Tibial artery (tissue), 4 donors: ENCODE results near the gene ABI1.

ENCODE experiments used
- DNase-seq, 2 donors: peaks; one replicate each; pipeline ENCODE4 v3.0.0-alpha.2; 2019
- H3K27ac ChIP-seq, 2 donors: fragments of 200-600 bp; sonication (generic) in 1 of 2; 1 replicate in 1 of 2; 2 replicates in 1 of 2; pipeline ENCODE4 v1.5.1; 2018 to 2019; ENCODE audit warnings: mild to moderate bottlenecking in 1 of 2
- H3K27me3 ChIP-seq, 2 donors: fragments of 200-600 bp; sonication (generic) in 1 of 2; one replicate each; pipeline versions ENCODE4 v1.5.1 to v1.6.0; 2016 to 2019
- H3K36me3 ChIP-seq, 3 donors: fragments of 200-600 bp; sonication (generic) in 2 of 3; one replicate each; pipeline ENCODE4 v1.5.1; 2016 to 2019; ENCODE audit warnings: mild to moderate bottlenecking in 2 of 3
- H3K4me1 ChIP-seq, 4 donors: fragments of 200-600 bp; sonication (generic) in 2 of 4; 1 replicate in 3 of 4; 2 replicates in 1 of 4; pipeline ENCODE4 v1.5.1; 2016 to 2019
- H3K4me3 ChIP-seq, 2 donors: fragments of 200-600 bp; sonication (generic) in 1 of 2; 1 replicate in 1 of 2; 2 replicates in 1 of 2; pipeline ENCODE4 v1.5.1; 2018 to 2019; ENCODE audit warnings: mild to moderate bottlenecking in 2 of 2
- H3K9me3 ChIP-seq, 3 donors: fragments of 200-600 bp; sonication (generic) in 1 of 3; one replicate each; pipeline ENCODE4 v1.5.1; 2016 to 2019
- CTCF ChIP-seq, 2 experiments: fragments of 200-600 bp in 1 of 2; fragments of 450-650 bp in 1 of 2; IDR thresholded peaks; one replicate each; pipeline ENCODE4 v1.5.1; 2017 to 2019; ENCODE audit warnings: antibody characterized with exemption in 2 of 2, mild to moderate bottlenecking in 1 of 2, moderate library complexity in 1 of 2
- intact Hi-C: fragments of 100-400 bp; cut with DNase I; formaldehyde crosslinking; loops from one replicate; pipeline ENCODE4 v1.15.0; 2023; ENCODE audit warnings: low total_unique reads

The ABI1 gene

GRCh38 chr10:26773633-26774032 is 87.1 kb downstream of the ABI1 start:
- peaks cover 0 to 6% (median 0%) of the 10 kb centered on the region in 3 donors for H3K36me3 ChIP-seq
- DNase-seq: no peak
- no peak for TF ChIP-seq CTCF (IDR thresholded peaks at IDR 0.05)
- no peak overlapping the region for H3K4me3 ChIP-seq
- H3K9me3 ChIP-seq: no peaks in the 10 kb centered on the region
- no peak overlapping the region for H3K27ac ChIP-seq
- no peaks in the 10 kb centered on the region for H3K27me3 ChIP-seq
- intact Hi-C loops: no loop called here
- peaks cover 0 to 3% (median 0%) of the 10 kb centered on the region in 4 donors for H3K4me1 ChIP-seq

DNA sequence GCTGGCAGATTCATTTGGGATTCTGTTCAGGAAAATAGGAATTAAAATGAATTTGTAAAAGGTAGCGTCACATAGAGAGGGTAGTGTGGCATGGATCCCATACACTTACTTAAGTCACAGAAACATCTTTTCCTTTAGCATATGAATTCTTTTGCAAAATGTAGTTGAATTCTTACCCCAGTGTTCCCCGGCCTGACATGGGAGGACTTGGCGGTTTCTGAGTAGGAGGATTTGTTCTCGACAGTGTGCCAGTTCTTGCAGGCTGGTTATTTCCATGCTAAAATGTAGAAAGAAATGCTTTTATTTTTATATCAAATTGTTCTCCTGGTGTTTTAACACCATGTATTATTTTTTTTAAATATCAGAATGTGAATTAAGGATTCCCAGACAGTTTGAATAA is 90.7 kb downstream of the ABI1 start:
- TF ChIP-seq CTCF (IDR thresholded peaks at IDR 0.05): no peak
- Histone ChIP-seq H3K9me3 (no peaks in the 10 kb centered on the region), H3K27me3 (no peaks in the 10 kb centered on the region), H3K27ac (no peak overlapping the region), H3K4me3 (no peak overlapping the region), H3K4me1 (no peaks in the 10 kb centered on the region), H3K36me3 (peaks cover 8 to 13% (median 10%) of the 10 kb centered on the region in 3 donors)
- intact Hi-C loops: no loop called here
- no peak for DNase-seq

DNA sequence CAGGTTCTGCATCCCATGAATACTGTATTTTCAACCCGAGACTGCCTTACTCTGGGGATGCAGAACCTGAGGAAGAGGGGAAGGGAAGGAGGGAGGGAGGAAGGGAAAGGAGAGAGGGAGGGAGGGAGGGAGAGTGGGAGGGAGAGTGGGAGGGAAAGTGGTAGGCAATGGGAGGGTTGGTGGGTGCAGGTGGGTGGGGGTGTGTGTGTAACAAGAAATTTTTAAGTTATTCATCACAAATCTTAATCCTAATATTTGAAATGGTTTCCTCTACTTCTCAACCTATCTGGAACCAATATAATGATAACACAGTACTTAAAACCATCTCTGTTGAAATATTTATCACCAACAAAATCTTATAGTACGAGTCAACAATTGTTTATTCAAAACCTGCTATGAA is 95.2 kb downstream of the ABI1 start:
- TF ChIP-seq CTCF (IDR thresholded peaks at IDR 0.05): no peak
- DNase-seq: no peak
- Histone ChIP-seq H3K4me1 (no peaks in the 10 kb centered on the region), H3K9me3 (no peaks in the 10 kb centered on the region), H3K4me3 (no peak overlapping the region), H3K36me3 (peaks cover 8 to 21% (median 18%) of the 10 kb centered on the region in 3 donors), H3K27ac (no peak overlapping the region), H3K27me3 (no peaks in the 10 kb centered on the region)
- intact Hi-C loops: no loop called here

DNA sequence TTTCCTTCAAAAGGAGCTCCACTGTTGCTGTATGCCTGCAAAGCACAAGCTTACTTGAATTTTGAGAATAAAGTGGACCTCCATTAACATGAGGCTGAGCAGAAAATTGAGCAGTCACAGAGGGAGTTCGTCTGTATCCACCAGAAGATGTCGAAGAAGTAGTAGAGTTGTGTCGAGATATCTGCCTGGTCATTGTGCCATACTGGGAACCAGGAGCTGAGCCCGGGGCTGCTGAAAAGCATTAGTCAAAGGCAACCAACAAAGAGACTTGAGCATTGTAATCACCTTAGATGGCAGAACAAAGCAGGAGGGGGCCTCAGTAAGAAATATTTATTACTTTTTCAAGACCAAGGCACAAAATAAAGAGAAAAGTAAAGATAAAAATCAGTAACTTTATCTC is 101.8 kb downstream of the ABI1 start:
- no peaks in the 10 kb centered on the region for H3K9me3 ChIP-seq
- H3K27ac ChIP-seq: no peak overlapping the region
- H3K36me3 ChIP-seq: peaks cover 6 to 8% (median 7%) of the 10 kb centered on the region in 3 donors
- intact Hi-C loops: no loop called here
- H3K4me1 ChIP-seq: no peaks in the 10 kb centered on the region
- H3K4me3 ChIP-seq: no peak overlapping the region
- no peaks in the 10 kb centered on the region for H3K27me3 ChIP-seq
- DNase-seq: no peak
- no peak for TF ChIP-seq CTCF (IDR thresholded peaks at IDR 0.05)

DNA sequence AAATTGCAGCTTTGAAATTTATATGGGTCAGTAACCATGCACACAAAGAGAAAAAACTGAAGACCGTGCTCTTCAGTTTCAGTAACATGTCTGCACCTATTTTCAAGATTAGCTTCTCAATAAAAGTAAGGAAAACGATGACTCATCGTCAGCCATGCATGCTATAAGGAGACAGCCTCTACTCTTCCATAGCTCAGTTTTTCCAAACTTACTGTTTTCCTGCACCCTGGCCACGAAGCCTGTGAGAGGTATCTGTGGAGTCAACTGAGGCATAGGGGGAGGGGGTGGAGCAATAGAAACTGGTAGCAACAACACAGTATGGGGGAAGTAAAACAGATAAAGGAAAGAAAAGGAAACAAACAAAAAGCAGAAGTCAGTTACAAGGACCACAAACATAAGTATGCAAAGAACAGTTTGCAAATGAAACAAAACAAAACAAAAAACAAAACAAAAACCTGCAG is 105.3 kb downstream of the ABI1 start:
- intact Hi-C loops: no loop called here
- Histone ChIP-seq H3K4me3 (no peak overlapping the region), H3K9me3 (no peaks in the 10 kb centered on the region), H3K27me3 (no peaks in the 10 kb centered on the region), H3K27ac (no peak overlapping the region), H3K4me1 (no peaks in the 10 kb centered on the region), H3K36me3 (peaks cover under 1 to 20% (median 7%) of the 10 kb centered on the region in 3 donors)
- no peak for DNase-seq
- no peak for TF ChIP-seq CTCF (IDR thresholded peaks at IDR 0.05)

DNA sequence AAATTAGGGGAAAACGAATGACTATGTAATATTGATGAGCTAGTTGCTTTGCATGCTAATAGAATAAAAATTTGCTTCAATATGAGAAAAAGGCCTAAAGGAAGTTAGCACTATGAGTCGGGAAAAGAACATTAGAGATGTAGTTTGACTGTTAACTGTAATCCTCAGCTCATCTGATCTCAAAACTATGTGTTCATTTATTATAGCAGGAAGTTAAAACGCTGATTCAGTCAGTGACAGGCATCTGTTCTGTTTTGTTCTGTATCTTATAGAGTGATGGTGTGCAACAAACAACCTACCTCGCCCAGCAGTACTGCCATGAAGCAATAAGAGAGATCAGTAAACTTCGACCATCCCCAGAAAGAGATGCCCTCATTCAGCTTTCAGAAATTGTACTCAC is 114.7 kb downstream of the ABI1 start:
- H3K4me1 ChIP-seq: no peaks in the 10 kb centered on the region
- no peaks in the 10 kb centered on the region for H3K27me3 ChIP-seq
- no peak overlapping the region for H3K4me3 ChIP-seq
- TF ChIP-seq CTCF (IDR thresholded peaks at IDR 0.05): no peak
- H3K9me3 ChIP-seq: no peaks in the 10 kb centered on the region
- intact Hi-C loops: loop anchor here (10.0 kb wide), 1 partner anchor 1471 kb away; no protein-coding TSS in a partner anchor
- peaks cover 21 to 67% (median 53%) of the 10 kb centered on the region in 3 donors for H3K36me3 ChIP-seq
- no peak overlapping the region for H3K27ac ChIP-seq
- DNase-seq: no peak
